ENCODE results near the gene CTDSPL.

Gene CTDSPL

GRCh38 chr3:37886395-37886794, 24.7 kb downstream of the CTDSPL start:
- TF ChIP-seq CTCF (IDR thresholded peaks at IDR 0.05; ENCODE audit: extremely low read depth, insufficient read depth, missing control alignments) = no peak
- DNase-seq (ENCODE audit: low spot score) = no peak
- in situ Hi-C loops (cut with MboI; ENCODE audit: low pct_unique_long_range_greater_than_20kb, low sequenced_read_pairs, unreplicated experiment) = no loop called here

GRCh38 chr3:37887062-37887461, 25.4 kb downstream of the CTDSPL start:
- in situ Hi-C loops (cut with MboI; ENCODE audit: low pct_unique_long_range_greater_than_20kb, low sequenced_read_pairs, unreplicated experiment) = no loop called here
- DNase-seq (ENCODE audit: low spot score) = no peak
- TF ChIP-seq CTCF (IDR thresholded peaks at IDR 0.05; ENCODE audit: extremely low read depth, insufficient read depth, missing control alignments) = no peak

- in situ Hi-C loops (cut with MboI; ENCODE audit: low pct_unique_long_range_greater_than_20kb, low sequenced_read_pairs, unreplicated experiment) = no loop called here
Measured at GRCh38 chr3:37887824-37888223, 26.1 kb downstream of the CTDSPL start.

GRCh38 chr3:37888421-37888820, 26.7 kb downstream of the CTDSPL start:
- DNase-seq (ENCODE audit: low spot score) = no peak
- in situ Hi-C loops (cut with MboI; ENCODE audit: low pct_unique_long_range_greater_than_20kb, low sequenced_read_pairs, unreplicated experiment) = no loop called here
- no peak for TF ChIP-seq CTCF (IDR thresholded peaks at IDR 0.05; ENCODE audit: extremely low read depth, insufficient read depth, missing control alignments)

More at GRCh38 chr3:37887824-37888223, 26.1 kb downstream of the CTDSPL start:
- no peak for DNase-seq (ENCODE audit: low spot score)
- TF ChIP-seq CTCF (IDR thresholded peaks at IDR 0.05; ENCODE audit: extremely low read depth, insufficient read depth, missing control alignments) = no peak

- in situ Hi-C loops (cut with MboI; ENCODE audit: low pct_unique_long_range_greater_than_20kb, low sequenced_read_pairs, unreplicated experiment) = no loop called here
- TF ChIP-seq CTCF (IDR thresholded peaks at IDR 0.05; ENCODE audit: extremely low read depth, insufficient read depth, missing control alignments) = no peak
- no peak for DNase-seq (ENCODE audit: low spot score)
Measured at GRCh38 chr3:37890522-37890921, 28.8 kb downstream of the CTDSPL start.

GRCh38 chr3:37891227-37891626, 29.5 kb downstream of the CTDSPL start:
- no peak for DNase-seq (ENCODE audit: low spot score)

More at GRCh38 chr3:37891227-37891626, 29.5 kb downstream of the CTDSPL start:
- TF ChIP-seq CTCF (IDR thresholded peaks at IDR 0.05; ENCODE audit: extremely low read depth, insufficient read depth, missing control alignments) = no peak
- in situ Hi-C loops (cut with MboI; ENCODE audit: low pct_unique_long_range_greater_than_20kb, low sequenced_read_pairs, unreplicated experiment) = no loop called here

Measured in GM13977 (cell line).